Neuronal stem cell (in vitro differentiated cells): Measurements from ENCODE around the gene ZNF536.

Experiments used
- DNase-seq: peaks from one replicate; pipeline ENCODE4 v3.0.0-alpha.2; 2013; ENCODE audit warnings: low spot score
- H2AFZ ChIP-seq: one replicate; pipeline ENCODE4 v1.6.1; 2013; ENCODE audit warnings: mild to moderate bottlenecking, low read length, inconsistent platforms
- H2AK5ac ChIP-seq: 2 replicates; pipeline ENCODE4 v1.6.1; 2013; ENCODE audit warnings: low read depth, mild to moderate bottlenecking, inconsistent platforms, low read length, moderate library complexity, mixed read lengths
- H2BK120ac ChIP-seq: 2 replicates; pipeline ENCODE4 v1.6.1; 2013; ENCODE audit warnings: low read depth, mild to moderate bottlenecking, inconsistent platforms, low read length, moderate library complexity, mixed read lengths
- H2BK12ac ChIP-seq: one replicate; pipeline ENCODE4 v1.6.1; 2013; ENCODE audit warnings: low read length, inconsistent platforms
- H2BK15ac ChIP-seq: 2 replicates; pipeline ENCODE4 v1.6.1; 2013; ENCODE audit warnings: mild to moderate bottlenecking, low read length, inconsistent platforms, mixed read lengths
- H2BK5ac ChIP-seq: one replicate; pipeline ENCODE4 v1.6.1; 2013; ENCODE audit warnings: inconsistent platforms, mild to moderate bottlenecking, low read length, moderate library complexity
- H3K14ac ChIP-seq: one replicate; pipeline ENCODE4 v1.6.1; 2013; ENCODE audit warnings: low read length, inconsistent platforms
- H3K18ac ChIP-seq: 2 replicates; pipeline ENCODE4 v1.6.1; 2013; ENCODE audit warnings: low read length, inconsistent platforms
- H3K23ac ChIP-seq: 2 replicates; pipeline ENCODE4 v1.6.1; 2013; ENCODE audit warnings: low read depth, mild to moderate bottlenecking, mixed read lengths, low read length, inconsistent platforms; ENCODE audit not compliant: poor library complexity
- H3K27ac ChIP-seq: replicated peaks from 3 replicates; pipeline ENCODE4 v1.5.1; 2013; ENCODE audit warnings: low read length, inconsistent platforms
- H3K27me3 ChIP-seq, 3 experiments: 2 replicates each; pipeline ENCODE4 v1.6.1; 2013; ENCODE audit warnings: low read length in 3 of 3, mild to moderate bottlenecking in 2 of 3, inconsistent platforms in 1 of 3, low read depth in 1 of 3, mixed read lengths in 1 of 3, moderate library complexity in 1 of 3; ENCODE audit not compliant: control insufficient read depth in 3 of 3, insufficient read depth in 3 of 3
- H3K36me3 ChIP-seq, 2 donors: replicated peaks in 1 of 2; 2 replicates each; pipeline ENCODE4 v1.6.1; 2013; ENCODE audit warnings: low read length in 2 of 2; ENCODE audit not compliant: control insufficient read depth in 2 of 2, insufficient read depth in 2 of 2
- H3K4ac ChIP-seq: 2 replicates; pipeline ENCODE4 v1.6.1; 2013; ENCODE audit warnings: inconsistent platforms, mild to moderate bottlenecking, low read length, moderate library complexity
- H3K4me1 ChIP-seq, 2 donors: 1 replicate in 1 of 2; 2 replicates in 1 of 2; pipeline ENCODE4 v1.6.1; 2013; ENCODE audit warnings: low read length in 2 of 2, low read depth in 1 of 2; ENCODE audit not compliant: control insufficient read depth in 2 of 2, insufficient read depth in 1 of 2
- H3K4me2 ChIP-seq: one replicate; pipeline ENCODE4 v1.6.1; 2013; ENCODE audit warnings: mild to moderate bottlenecking, low read length, inconsistent platforms; ENCODE audit not compliant: insufficient read depth, poor library complexity, severe bottlenecking
- H3K4me3 ChIP-seq, 2 donors: 2 replicates each; pipeline ENCODE4 v1.5.1; 2013; ENCODE audit warnings: low read length in 2 of 2, mild to moderate bottlenecking in 2 of 2, inconsistent platforms in 1 of 2, moderate library complexity in 1 of 2
- H3K79me1 ChIP-seq: one replicate; pipeline ENCODE4 v1.6.1; 2013; ENCODE audit warnings: low read depth, mild to moderate bottlenecking, inconsistent platforms, low read length, moderate library complexity
- H3K9ac ChIP-seq: one replicate; pipeline ENCODE4 v1.6.1; 2013; ENCODE audit warnings: mild to moderate bottlenecking, low read depth, low read length, inconsistent platforms; ENCODE audit not compliant: poor library complexity
- H3K9me3 ChIP-seq, 2 donors: replicated peaks in 1 of 2; 2 replicates each; pipeline versions ENCODE3 to v1.6.1; 2013; ENCODE audit warnings: low read length in 2 of 2, mild to moderate bottlenecking in 2 of 2, inconsistent platforms in 1 of 2, low read depth in 1 of 2, mixed read lengths in 1 of 2, moderate library complexity in 1 of 2; ENCODE audit not compliant: control insufficient read depth in 2 of 2, insufficient read depth in 1 of 2
- H4K8ac ChIP-seq: one replicate; pipeline ENCODE4 v1.6.1; 2013; ENCODE audit warnings: low read depth, mild to moderate bottlenecking, inconsistent platforms, low read length, moderate library complexity
- H4K91ac ChIP-seq: one replicate; pipeline ENCODE4 v1.6.1; 2013; ENCODE audit warnings: low read length, low read depth, mild to moderate bottlenecking, inconsistent platforms; ENCODE audit not compliant: poor library complexity
- WGBS, 2 donors: extraction: QIAGEN DNeasy Blood & Tissue Kit; methylation state at CpG; one replicate each; pipeline ENCODE4 v1.1.7; 2013; ENCODE audit warnings: missing lambda C conversion rate in 2 of 2, mixed read lengths in 1 of 2; ENCODE audit not compliant: insufficient read length in 2 of 2, insufficient replicate concordance in 1 of 2; ENCODE audit errors: extremely low coverage in 2 of 2; 5-methylcytosine and 5-hydroxymethylcytosine counted together

ZNF536 gene

DNA sequence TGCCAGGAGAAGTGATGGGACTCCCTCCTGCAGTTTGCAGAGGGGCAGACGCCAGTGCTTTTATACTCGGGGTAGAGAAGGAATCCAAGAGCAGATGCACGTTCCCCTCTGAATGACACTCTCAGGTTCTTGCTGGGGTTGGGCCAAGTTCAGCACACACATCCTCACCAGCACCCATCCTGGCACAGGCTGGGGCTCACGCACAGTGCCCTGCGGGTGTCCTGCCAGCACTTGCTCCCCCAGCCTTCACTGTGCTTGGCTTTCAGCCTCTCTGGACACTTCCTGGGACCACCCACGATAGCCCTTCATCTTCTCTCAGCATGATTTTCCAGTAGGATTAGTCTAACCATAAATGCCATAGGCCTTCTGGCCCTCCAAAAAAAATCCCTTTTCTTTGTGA, 158.6 kb downstream of the ZNF536 start:
- Histone ChIP-seq H3K27me3 (no peaks in the 10 kb centered on the region), H3K18ac (no peak overlapping the region), H4K8ac (no peak overlapping the region), H3K79me1 (no peaks in the 10 kb centered on the region), H3K4me1 (no peaks in the 10 kb centered on the region), H2BK5ac (no peak overlapping the region), H3K27ac (no peak overlapping the region), H3K4ac (no peak overlapping the region), H3K4me2 (no peak overlapping the region), H2BK12ac (no peak overlapping the region), H2AK5ac (no peak overlapping the region), H4K91ac (no peak overlapping the region), H2AFZ (no peak overlapping the region), H2BK15ac (no peak overlapping the region), H2BK120ac (no peak overlapping the region), H3K9me3 (no peaks in the 10 kb centered on the region), H3K9ac (no peak overlapping the region), H3K4me3 (no peak overlapping the region), H3K14ac (no peak overlapping the region), H3K36me3 (no peaks in the 10 kb centered on the region), H3K23ac (no peak overlapping the region)
- DNase-seq = no peak
- WGBS, 2 donors = no CpG with 5 or more reads among the region's 6 CpGs

DNA sequence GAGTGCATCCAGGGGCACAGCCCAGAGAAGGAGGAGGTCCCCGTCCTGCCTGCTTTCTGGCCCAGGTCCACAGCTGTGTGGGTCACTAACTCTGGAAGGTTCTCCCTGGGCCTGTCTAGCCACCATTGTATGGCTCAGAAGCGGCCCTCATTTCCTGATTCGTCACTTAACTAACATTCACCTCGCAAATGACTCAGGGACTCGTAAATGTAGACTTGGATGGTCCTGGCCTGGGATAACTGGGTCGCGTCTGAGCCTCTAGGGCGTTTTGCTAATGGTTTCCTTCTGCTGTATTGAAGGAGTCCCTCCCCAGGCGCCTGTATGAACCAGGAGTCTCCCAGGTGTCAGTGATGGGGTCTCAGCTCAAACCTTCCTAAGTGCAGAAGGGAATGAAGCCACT, 162.8 kb downstream of the ZNF536 start:
- Histone ChIP-seq H4K91ac (no peak overlapping the region), H3K36me3 (no peaks in the 10 kb centered on the region), H2BK5ac (peak overlapping the region; percentile 70), H3K4me1 (peaks cover 0 to 8% of the 10 kb centered on the region in 2 donors), H3K23ac (no peak overlapping the region), H3K14ac (no peak overlapping the region), H2BK120ac (no peak overlapping the region), H4K8ac (peak overlapping the region; percentile 44), H3K4me3 (no peak overlapping the region), H2BK15ac (no peak overlapping the region), H2BK12ac (no peak overlapping the region), H3K79me1 (no peaks in the 10 kb centered on the region), H3K4me2 (no peak overlapping the region), H3K27me3 (no peaks in the 10 kb centered on the region), H3K9me3 (peaks cover 0 to 4% of the 10 kb centered on the region in 2 donors), H2AFZ (no peak overlapping the region), H2AK5ac (no peak overlapping the region), H3K27ac (no peak overlapping the region), H3K18ac (no peak overlapping the region), H3K4ac (no peak overlapping the region), H3K9ac (no peak overlapping the region)
- no CpG with 5 or more reads among the region's 9 CpGs for WGBS, 2 donors
- DNase-seq = no peak

- Histone ChIP-seq H4K91ac (no peak overlapping the region), H3K4me2 (no peak overlapping the region), H2BK5ac (no peak overlapping the region), H3K4ac (no peak overlapping the region), H3K9me3 (peaks cover 0 to 4% of the 10 kb centered on the region in 2 donors), H2AFZ (no peak overlapping the region), H2BK15ac (no peak overlapping the region), H2BK120ac (no peak overlapping the region), H3K36me3 (no peaks in the 10 kb centered on the region), H3K79me1 (no peaks in the 10 kb centered on the region), H3K9ac (no peak overlapping the region), H4K8ac (no peak overlapping the region), H3K4me1 (peaks cover 0 to 8% of the 10 kb centered on the region in 2 donors), H3K18ac (peak overlapping the region; percentile 40), H3K4me3 (no peak overlapping the region), H3K23ac (peak overlapping the region; percentile 9), H2BK12ac (no peak overlapping the region), H2AK5ac (no peak overlapping the region), H3K27me3 (no peaks in the 10 kb centered on the region), H3K14ac (peak overlapping the region; percentile 23), H3K27ac (no peak overlapping the region)
- WGBS, 2 donors = no CpG with 5 or more reads among the region's 7 CpGs
- DNase-seq = no peak
Measured at GRCh38 chr19:30536975-30537374, 164.8 kb downstream of the ZNF536 start.

- H3K18ac ChIP-seq = no peak overlapping the region
- no peaks in the 10 kb centered on the region for H3K27me3 ChIP-seq
- H2AFZ ChIP-seq = no peak overlapping the region
- no peak overlapping the region for H3K4ac ChIP-seq
- WGBS, 2 donors = no CpG with 5 or more reads among the region's 4 CpGs
- H3K9ac ChIP-seq = no peak overlapping the region
- H3K9me3 ChIP-seq = peaks cover 0 to 4% of the 10 kb centered on the region in 2 donors
- H3K36me3 ChIP-seq = no peaks in the 10 kb centered on the region
- no peak overlapping the region for H2BK12ac ChIP-seq
- peak overlapping the region; percentile 28 for H3K14ac ChIP-seq
- H2BK15ac ChIP-seq = no peak overlapping the region
- H2BK5ac ChIP-seq = no peak overlapping the region
- H3K27ac ChIP-seq = no peak overlapping the region
- no peak overlapping the region for H3K23ac ChIP-seq
- no peak overlapping the region for H4K8ac ChIP-seq
- peaks cover 0 to 8% of the 10 kb centered on the region in 2 donors for H3K4me1 ChIP-seq
- no peak overlapping the region for H3K4me2 ChIP-seq
- no peak for DNase-seq
- no peaks in the 10 kb centered on the region for H3K79me1 ChIP-seq
- H3K4me3 ChIP-seq = no peak overlapping the region
- H4K91ac ChIP-seq = no peak overlapping the region
- no peak overlapping the region for H2BK120ac ChIP-seq
- no peak overlapping the region for H2AK5ac ChIP-seq
Measured at GRCh38 chr19:30539315-30539714, 167.1 kb downstream of the ZNF536 start.
